ENCODE measurements around the gene SEC31A.

SEC31A gene

GRCh38 chr4:82890901-82891706, at the start of gene SEC31A (continued):
- TF ChIP-seq CTCF (tag by site-specific recombination; IDR thresholded peaks at IDR 0.05) (peak; percentile 75; the same call in 1 of the 2 replicates), ZBTB44 (tag by site-specific recombination; IDR thresholded peaks at IDR 0.05) (no peak), ZNF335 (tag by site-specific recombination; conservative IDR thresholded peaks at IDR 0.05) (peak; percentile 89), ZNF138 (tag by site-specific recombination; IDR thresholded peaks at IDR 0.05; ENCODE audit: borderline replicate concordance) (no peak), ZNF133 (tag by site-specific recombination; IDR thresholded peaks at IDR 0.05) (no peak), ZNF211 (tag by site-specific recombination; IDR thresholded peaks at IDR 0.05; ENCODE audit: low read depth) (no peak), ZNF146 (tag by site-specific recombination; IDR thresholded peaks at IDR 0.05) (peak; percentile 34; the same call in 1 of the 2 replicates), GLIS1 (tag by site-specific recombination; IDR thresholded peaks at IDR 0.05) (peak; percentile 58; the same call in 1 of the 2 replicates), ZNF624 (tag by site-specific recombination; IDR thresholded peaks at IDR 0.05) (peak; percentile 44; the same call in 1 of the 2 replicates), ZNF837 (tag by site-specific recombination; IDR thresholded peaks at IDR 0.05) (peak; percentile 86; the same call in 1 of the 2 replicates), ZNF302 (tag by site-specific recombination; IDR thresholded peaks at IDR 0.05; ENCODE audit: low read depth) (no peak), ZNF223 (tag by site-specific recombination; IDR thresholded peaks at IDR 0.05) (peak; percentile 78; the same call in 1 of the 2 replicates), PRDM4 (tag by site-specific recombination; IDR thresholded peaks at IDR 0.05) (peak; percentile 97), ZNF843 (tag by site-specific recombination; IDR thresholded peaks at IDR 0.05) (0 out of 2 replicates have a peak, but pooled peaks have one; percentile 31), ZBTB10 (tag by site-specific recombination; IDR thresholded peaks at IDR 0.05) (peak; percentile 47; the same call in 1 of the 2 replicates), ZSCAN30 (tag by site-specific recombination; IDR thresholded peaks at IDR 0.05) (peak; percentile 57; the same call in 1 of the 2 replicates), TCF7L2 (IDR thresholded peaks at IDR 0.05; ENCODE audit: borderline replicate concordance, low read depth, low read length) (no peak), ZNF140 (tag by site-specific recombination; IDR thresholded peaks at IDR 0.05) (no peak), YY1 (tag by site-specific recombination; IDR thresholded peaks at IDR 0.05) (peak; percentile 61; the same call in 1 of the 2 replicates), PATZ1 (tag by site-specific recombination; IDR thresholded peaks at IDR 0.05) (peak; percentile 73), ZNF555 (tag by site-specific recombination; conservative IDR thresholded peaks at IDR 0.05) (no peak), ZNF2 (tag by site-specific recombination; IDR thresholded peaks at IDR 0.05) (no peak; the same call in none of the 2 replicates), ZNF580 (tag by site-specific recombination; IDR thresholded peaks at IDR 0.05) (peak; percentile 92), KLF9 (tag by site-specific recombination; IDR thresholded peaks at IDR 0.05; ENCODE audit: low read depth) (peak; percentile 94), ZNF610 (tag by site-specific recombination; IDR thresholded peaks at IDR 0.05; ENCODE audit: borderline replicate concordance) (no peak), ZNF341 (tag by site-specific recombination; IDR thresholded peaks at IDR 0.05; ENCODE audit: low read depth) (peak; percentile 54)
